Astrocyte of the spinal cord (primary cell): ENCODE data around the gene NDUFB10.

Experiments
- DNase-seq: peaks from one replicate; pipeline ENCODE4 v3.0.0; 2011; ENCODE audit warnings: low read depth, low spot score
- H3K4me3 ChIP-seq: 2 replicates; pipeline ENCODE4 v1.5.1; 2011; ENCODE audit warnings: low read depth, mild to moderate bottlenecking, low read length, moderate library complexity
- CTCF ChIP-seq: IDR thresholded peaks from 2 replicates; pipeline ENCODE4 v1.5.1; 2012; ENCODE audit warnings: low read depth, mild to moderate bottlenecking, low read length, inconsistent platforms
- in situ Hi-C: cut with HindIII; loops from 2 replicates; pipeline ENCODE4 v1.10.0; 2017; ENCODE audit warnings: low sequenced_read_pairs

The NDUFB10 gene

GRCh38 chr16:1942810-1943726, 16.3 kb upstream of the NDUFB10 start, which contains the start of gene MSRB1:
Gene MSRB1, minus strand, starts transcription at chr16:1943199. Its CDS starts 43 bp downstream, at chr16:1943156.
- TF ChIP-seq CTCF, result no peak
- H3K4me3 ChIP-seq, result peak within 1 kb of the TSS; percentile 86
- DNase-seq, result peak; percentile 98
- in situ Hi-C loops, result no loop called here

- no peak for DNase-seq
- no peak overlapping the region for H3K4me3 ChIP-seq
- in situ Hi-C loops, result no loop called here
- no peak for TF ChIP-seq CTCF
Observed at GRCh38 chr16:1944612-1945199, 14.6 kb upstream of the NDUFB10 start.

GRCh38 chr16:1945559-1946391, 13.6 kb upstream of the NDUFB10 start:
- DNase-seq, result no peak
- H3K4me3 ChIP-seq, result no peak overlapping the region
- no peak for TF ChIP-seq CTCF
- in situ Hi-C loops, result no loop called here

GRCh38 chr16:1946495-1947368, 12.6 kb upstream of the NDUFB10 start:
- DNase-seq, result no peak
- in situ Hi-C loops, result no loop called here

GRCh38 chr16:1947369-1947670, 12.0 kb upstream of the NDUFB10 start:
- TF ChIP-seq CTCF, result no peak
- DNase-seq, result no peak
- in situ Hi-C loops, result no loop called here
- no peak overlapping the region for H3K4me3 ChIP-seq

More at GRCh38 chr16:1946495-1947368, 12.6 kb upstream of the NDUFB10 start:
- H3K4me3 ChIP-seq, result no peak overlapping the region
- TF ChIP-seq CTCF, result peak; percentile 9
